Measurements from ENCODE around the gene CLIP3.

CLIP3 gene

DNA sequence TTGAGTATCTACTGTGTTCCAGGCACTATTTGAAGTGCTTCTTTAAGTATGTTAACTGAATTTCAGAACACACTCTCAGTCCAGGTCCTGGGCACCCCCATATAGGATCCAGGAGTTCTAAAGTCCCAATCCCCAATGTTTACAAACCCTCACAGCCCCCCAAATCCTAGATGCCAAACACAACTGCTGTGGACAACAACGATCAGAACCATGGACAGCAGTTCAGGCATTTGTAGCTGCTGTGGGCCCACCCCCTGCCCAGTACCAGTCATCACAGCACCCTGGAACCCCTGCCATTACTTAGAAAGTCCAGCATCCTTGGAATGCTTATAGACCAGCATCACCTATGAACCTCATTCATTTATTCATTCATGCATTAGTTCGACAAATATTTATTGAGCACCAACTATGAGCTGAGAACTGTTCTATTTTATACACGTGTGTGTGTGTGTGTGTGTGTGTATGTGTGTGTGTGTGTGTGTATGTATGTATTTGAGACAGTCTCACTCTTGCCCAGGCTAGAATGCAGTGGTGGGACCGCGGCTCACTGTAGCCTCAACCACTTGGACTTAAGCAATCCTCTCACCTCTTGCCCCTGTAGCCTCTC, 57.0 kb downstream of the CLIP3 start:
- no peak for DNase-seq

DNA sequence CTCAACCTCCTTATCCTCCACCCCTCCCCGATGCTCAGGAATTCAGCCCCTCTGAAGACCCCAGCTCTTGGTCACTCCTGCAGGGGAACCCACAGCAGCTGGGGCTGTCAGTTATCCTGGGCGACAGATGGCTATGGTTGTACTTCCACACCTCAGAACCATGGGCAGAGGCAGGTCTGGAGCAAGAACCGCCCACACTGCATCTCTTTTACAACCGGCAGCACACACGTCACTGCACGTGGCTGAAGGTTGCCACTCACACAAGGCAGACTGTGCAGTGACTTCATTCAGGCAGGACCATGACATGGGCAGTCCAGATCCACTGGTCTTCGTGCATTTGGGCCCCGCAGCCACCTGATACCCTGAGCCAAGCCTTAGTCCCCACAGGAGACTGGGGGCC, 59.2 kb downstream of the CLIP3 start:
- DNase-seq: no peak

DNA sequence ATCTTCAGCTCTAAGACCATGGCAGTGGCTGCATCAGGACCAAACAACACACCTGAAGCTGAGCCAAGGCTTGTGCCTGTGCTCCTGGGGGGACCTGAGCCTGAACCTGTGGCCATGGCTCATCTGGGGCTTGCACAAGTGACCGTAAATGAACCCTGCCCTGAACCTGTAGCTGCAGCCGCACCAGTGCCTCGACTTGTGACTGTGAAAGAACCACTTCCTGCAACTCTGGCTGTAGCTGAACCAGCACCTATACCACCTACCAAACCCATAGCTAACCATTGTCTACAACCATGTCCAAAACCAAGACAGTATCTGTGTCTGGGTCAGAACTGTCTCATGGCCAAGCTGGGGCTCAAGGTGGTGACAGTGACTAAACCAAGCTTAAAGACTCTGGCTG, 65.9 kb downstream of the CLIP3 start:
- no peak for DNase-seq

All from activated CD4-positive, CD25-positive, alpha-beta regulatory T cell (primary cell).